Measurements from ENCODE around the gene DNMT1. TPM values are rescaled to one million over a fixed set of nuclear protein-coding genes. Genes with fewer than 3 reads are reported as not detected.

DNMT1 gene
- total RNA-seq, 4 donors from 2014 or later, result 23.3 to 122 (median 42.0) TPM

- H3K27me3 ChIP-seq, result no peaks in the 10 kb centered on the region
- peak within 1 kb of the TSS; percentile 76 to 99 (median 82) for H3K4me3 ChIP-seq
- no peaks in the 10 kb centered on the region for H3K36me3 ChIP-seq
- peak within 1 kb of the TSS; percentile 85 to 93 (median 88) for H3K27ac ChIP-seq
- in situ Hi-C loops (cut with MboI; ENCODE audit: low pct_ligation_motif_present in 1 of 4, low pct_unique_long_range_greater_than_20kb in 1 of 4, low sequenced_read_pairs in 3 of 4), result no loop called here
- peaks cover 0 to 5% (median 1%) of the 10 kb centered on the region in 4 donors for H3K4me1 ChIP-seq
- WGBS, 2 donors (ENCODE audit: low coverage in 1 of 2), result 8% methylated on average over 36 of the region's 81 CpGs; no CpG with 5 or more reads in 1 of the 2 donors
- no peaks in the 10 kb centered on the region for H3K9me3 ChIP-seq
- no peak for TF ChIP-seq POLR2A (IDR thresholded peaks at IDR 0.05)
- TF ChIP-seq CTCF (IDR thresholded peaks at IDR 0.05), result no peak
- TF ChIP-seq POLR2AphosphoS5 (IDR thresholded peaks at IDR 0.05), result peak in 2 of 3 donors; percentile 19 to 37
- no peak for TF ChIP-seq EP300 (IDR thresholded peaks at IDR 0.05; ENCODE audit: low read depth)
- intact Hi-C loops (cut with DNase I; ENCODE audit: low total_unique reads), result no loop called here
- DNase-seq, result peak; percentile 88
Observed at GRCh38 chr19:10085641-10086590, 108.8 kb downstream of the DNMT1 start, which contains the start of gene SHFL. SHFL (plus strand) TSS chr19:10086317; CDS start chr19:10086428, 111 bp downstream.

GRCh38 chr19:10084803-10085202 lies 110.0 kb downstream of the DNMT1 start:
- WGBS, 2 donors (ENCODE audit: low coverage in 1 of 2), result 62 to 70% methylated on average over 3 of the region's 3 CpGs
- intact Hi-C loops (cut with DNase I; ENCODE audit: low total_unique reads), result no loop called here

GRCh38 chr19:10083911-10084310 lies 110.8 kb downstream of the DNMT1 start:
- Histone ChIP-seq H3K4me3 (no peak overlapping the region), H3K9me3 (no peaks in the 10 kb centered on the region), H3K27ac (no peak overlapping the region), H3K36me3 (no peaks in the 10 kb centered on the region), H3K4me1 (peaks cover 0 to 5% (median 1%) of the 10 kb centered on the region in 4 donors), H3K27me3 (no peaks in the 10 kb centered on the region)
- intact Hi-C loops (cut with DNase I; ENCODE audit: low total_unique reads) (no loop called here), in situ Hi-C loops (cut with MboI; ENCODE audit: low pct_ligation_motif_present in 1 of 4, low pct_unique_long_range_greater_than_20kb in 1 of 4, low sequenced_read_pairs in 3 of 4) (no loop called here)
- WGBS, 2 donors (ENCODE audit: low coverage in 1 of 2), result 77 to 88% methylated on average over 4 to 9 of the region's 9 CpGs
- TF ChIP-seq POLR2AphosphoS5 (IDR thresholded peaks at IDR 0.05) (no peak), CTCF (IDR thresholded peaks at IDR 0.05) (no peak), EP300 (IDR thresholded peaks at IDR 0.05; ENCODE audit: low read depth) (no peak), POLR2A (IDR thresholded peaks at IDR 0.05) (no peak)
- DNase-seq, result no peak

More at GRCh38 chr19:10084803-10085202, 110.0 kb downstream of the DNMT1 start:
- in situ Hi-C loops (cut with MboI; ENCODE audit: low pct_ligation_motif_present in 1 of 4, low pct_unique_long_range_greater_than_20kb in 1 of 4, low sequenced_read_pairs in 3 of 4), result no loop called here
- H3K4me1 ChIP-seq, result peaks cover 0 to 5% (median 1%) of the 10 kb centered on the region in 4 donors
- no peak for TF ChIP-seq EP300 (IDR thresholded peaks at IDR 0.05; ENCODE audit: low read depth)
- no peak for TF ChIP-seq POLR2A (IDR thresholded peaks at IDR 0.05)
- no peak overlapping the region for H3K4me3 ChIP-seq
- H3K27ac ChIP-seq, result no peak overlapping the region
- H3K27me3 ChIP-seq, result no peaks in the 10 kb centered on the region
- no peaks in the 10 kb centered on the region for H3K36me3 ChIP-seq
- no peak for DNase-seq
- H3K9me3 ChIP-seq, result no peaks in the 10 kb centered on the region

Small RNAs within 50 kb of the gene (small RNA-seq; reads per million reads assigned to genes)
- gene MIR4322, result 0 reads per million in 4 donors
- gene SNORD105, result 83.0 to 213 (median 113) reads per million in 4 donors
- 5,078 to 10,566 (median 7,301) reads per million in 4 donors for gene SNORD105B

Other genes with a start within 250 kb of the DNMT1 start
- 10 to 100 TPM in 2 of 4 donors, 1 to 10 TPM in 2; 2.5 to 17.7 (median 7.9) TPM for gene COL5A3, start 184.4 kb downstream of the DNMT1 start, total RNA-seq
- gene RDH8, start 181.5 kb downstream of the DNMT1 start, total RNA-seq, result not detected
- gene SHFL, start 108.6 kb downstream of the DNMT1 start, total RNA-seq, result 10 to 100 TPM; 24.5 to 56.1 (median 39.0) TPM
- gene ANGPTL6, start 92.3 kb downstream of the DNMT1 start, total RNA-seq, result 1 to 10 TPM in 1 of 4 donors, under 1 TPM in 2, not detected in 1; 0.32 to 4.5 (median 0.55) TPM
- gene PPAN, start 88.6 kb downstream of the DNMT1 start, total RNA-seq, result 10 to 100 TPM; 10.1 to 31.8 (median 21.5) TPM
- 10 to 100 TPM in 1 of 4 donors, 1 to 10 TPM in 2, under 1 TPM in 1; 0.80 to 13.8 (median 6.9) TPM for gene P2RY11, start 83.3 kb downstream of the DNMT1 start, total RNA-seq
- gene EIF3G, start 75.1 kb downstream of the DNMT1 start, total RNA-seq, result 100 to 1,000 TPM; 169 to 293 (median 198) TPM
- gene S1PR2, start 36.4 kb upstream of the DNMT1 start, total RNA-seq, result 1 to 10 TPM in 3 of 4 donors, under 1 TPM in 1; 0.80 to 7.1 (median 3.5) TPM
- 10 to 100 TPM; 44.1 to 89.6 (median 62.5) TPM for gene MRPL4, start 57.3 kb upstream of the DNMT1 start, total RNA-seq
- 10 to 100 TPM in 1 of 4 donors, 1 to 10 TPM in 3; 6.4 to 26.6 (median 7.7) TPM for gene ICAM1, start 76.2 kb upstream of the DNMT1 start, total RNA-seq
- under 1 TPM in 2 of 4 donors, not detected in 2; 0.48 to 0.55 TPM for gene ICAM4, start 92.0 kb upstream of the DNMT1 start, total RNA-seq
- gene ICAM5, start 95.0 kb upstream of the DNMT1 start, total RNA-seq, result under 1 TPM in 2 of 4 donors, not detected in 2; 0.27 to 0.48 TPM
- gene ZGLP1, start 114.9 kb upstream of the DNMT1 start, total RNA-seq, result 1 to 10 TPM; 1.9 to 8.2 (median 3.8) TPM
- gene FDX2, start 121.1 kb upstream of the DNMT1 start, total RNA-seq, result 10 to 100 TPM in 1 of 4 donors, 1 to 10 TPM in 2, not detected in 1; 6.1 to 28.9 (median 8.4) TPM
- gene RAVER1, start 138.6 kb upstream of the DNMT1 start, total RNA-seq, result 10 to 100 TPM; 35.0 to 39.6 (median 38.6) TPM
- 10 to 100 TPM in 2 of 4 donors, 1 to 10 TPM in 2; 2.6 to 17.5 (median 8.6) TPM for gene ICAM3, start 144.7 kb upstream of the DNMT1 start, total RNA-seq
- gene TYK2, start 185.6 kb upstream of the DNMT1 start, total RNA-seq, result 100 to 1,000 TPM; 111 to 463 (median 201) TPM
- gene CDC37, start 208.6 kb upstream of the DNMT1 start, total RNA-seq, result 100 to 1,000 TPM; 125 to 168 (median 162) TPM
- 10 to 100 TPM in 3 of 4 donors, 1 to 10 TPM in 1; 9.0 to 15.9 (median 13.1) TPM for gene PDE4A, start 225.6 kb upstream of the DNMT1 start, total RNA-seq

Data from transverse colon (tissue), 4 donors.